Measurements from ENCODE around the gene ESR1. TPM values are rescaled to one million over a fixed set of nuclear protein-coding genes. Genes with fewer than 3 reads are reported as not detected.

Gene ESR1
- total RNA-seq, 6 experiments from 2014 or later = 0.07 to 0.63 (median 0.40) TPM

- Mint-ChIP-seq H3K27ac (no peak overlapping the region), H3K4me1 (ENCODE audit: low read depth) (peaks cover 40% of the 10 kb centered on the region), H3K36me3 (ENCODE audit: low read depth) (no peaks in the 10 kb centered on the region), H3K4me3 (no peak overlapping the region), H3K9me3 (no peaks in the 10 kb centered on the region; the same call in 1 of the 2 replicates), H3K27me3 (ENCODE audit: insufficient read depth) (0 out of 2 replicates have a peak, but pooled peaks cover 2% of the 10 kb centered on the region)
- no peak for TF ChIP-seq CTCF (IDR thresholded peaks at IDR 0.05)
- no peak for DNase-seq
Measured at GRCh38 chr6:152053332-152053731, 245.8 kb downstream of the ESR1 start.

GRCh38 chr6:152054441-152054840 lies 247.0 kb downstream of the ESR1 start:
- DNase-seq = peak; percentile 89
- peaks cover 29% of the 10 kb centered on the region for H3K4me1 Mint-ChIP-seq (ENCODE audit: low read depth)
- no peak for TF ChIP-seq CTCF (IDR thresholded peaks at IDR 0.05)

GRCh38 chr6:152055517-152055916 lies 248.0 kb downstream of the ESR1 start:
- H3K4me1 Mint-ChIP-seq (ENCODE audit: low read depth) = peaks cover 19% of the 10 kb centered on the region
- H3K9me3 Mint-ChIP-seq = no peaks in the 10 kb centered on the region; the same call in 1 of the 2 replicates
- H3K27ac Mint-ChIP-seq = no peak overlapping the region
- no peak for TF ChIP-seq CTCF (IDR thresholded peaks at IDR 0.05)
- H3K4me3 Mint-ChIP-seq = no peak overlapping the region
- no peaks in the 10 kb centered on the region for H3K36me3 Mint-ChIP-seq (ENCODE audit: low read depth)
- 0 out of 2 replicates have a peak, but pooled peaks cover 2% of the 10 kb centered on the region for H3K27me3 Mint-ChIP-seq (ENCODE audit: insufficient read depth)
- no peak for DNase-seq

More at GRCh38 chr6:152054441-152054840, 247.0 kb downstream of the ESR1 start:
- no peaks in the 10 kb centered on the region for H3K36me3 Mint-ChIP-seq (ENCODE audit: low read depth)
- H3K9me3 Mint-ChIP-seq = no peaks in the 10 kb centered on the region; the same call in 1 of the 2 replicates
- no peak overlapping the region for H3K27ac Mint-ChIP-seq
- H3K4me3 Mint-ChIP-seq = no peak overlapping the region
- 0 out of 2 replicates have a peak, but pooled peaks cover 2% of the 10 kb centered on the region for H3K27me3 Mint-ChIP-seq (ENCODE audit: insufficient read depth)

GRCh38 chr6:152057832-152058498 lies 250.5 kb downstream of the ESR1 start:
- Mint-ChIP-seq H3K36me3 (ENCODE audit: low read depth) (no peaks in the 10 kb centered on the region), H3K4me1 (ENCODE audit: low read depth) (peaks cover 16% of the 10 kb centered on the region; the same call in 1 of the 2 replicates), H3K27ac (no peak overlapping the region), H3K4me3 (no peak overlapping the region), H3K27me3 (ENCODE audit: insufficient read depth) (0 out of 2 replicates have a peak, but pooled peaks cover 2% of the 10 kb centered on the region), H3K9me3 (no peaks in the 10 kb centered on the region; the same call in 1 of the 2 replicates)
- TF ChIP-seq CTCF (IDR thresholded peaks at IDR 0.05) = no peak
- no peak for DNase-seq

GRCh38 chr6:152059909-152060308 lies 252.4 kb downstream of the ESR1 start:
- no peaks in the 10 kb centered on the region for H3K36me3 Mint-ChIP-seq (ENCODE audit: low read depth)
- no peak for DNase-seq
- no peaks in the 10 kb centered on the region; the same call in 1 of the 2 replicates for H3K9me3 Mint-ChIP-seq
- H3K4me3 Mint-ChIP-seq = no peak overlapping the region
- H3K4me1 Mint-ChIP-seq (ENCODE audit: low read depth) = peaks cover 21% of the 10 kb centered on the region; the same call in 1 of the 2 replicates
- H3K27ac Mint-ChIP-seq = no peak overlapping the region
- TF ChIP-seq CTCF (IDR thresholded peaks at IDR 0.05) = no peak
- H3K27me3 Mint-ChIP-seq (ENCODE audit: insufficient read depth) = 0 out of 2 replicates have a peak, but pooled peaks cover 2% of the 10 kb centered on the region
